Measurements from ENCODE around the gene MCUR1. TPM values are rescaled to one million over a fixed set of nuclear protein-coding genes. Genes with fewer than 3 reads are reported as not detected.
"Not testable (repeated sequence)": the region's sequence is repeated elsewhere in the genome, so short reads cannot be mapped to it uniquely, and the experiment has no call there.

Gene MCUR1
- total RNA-seq, 1 donor from 2014 or later: 4.7 TPM

GRCh38 chr6:13848522-13849150 lies 34.3 kb upstream of the MCUR1 start:
- Histone ChIP-seq H3K27me3 (ENCODE audit: control insufficient read depth in 3 of 3, insufficient read depth in 3 of 3, low read length in 3 of 3) (no peaks in the 10 kb centered on the region), H3K27ac (ENCODE audit: low read depth, low read length) (peak overlapping the region; percentile 36), H3K4me3 (ENCODE audit: low read length in 3 of 3) (no peak overlapping the region), H3K4me1 (ENCODE audit: control insufficient read depth in 3 of 3, insufficient read depth in 3 of 3, low read length in 3 of 3) (no peaks in the 10 kb centered on the region), H3K36me3 (ENCODE audit: control insufficient read depth in 3 of 3, insufficient read depth in 3 of 3, low read length in 3 of 3) (no peaks in the 10 kb centered on the region), H3K9ac (ENCODE audit: low read depth in 1 of 3, low read length in 3 of 3) (no peak overlapping the region), H3K9me3 (ENCODE audit: control insufficient read depth in 3 of 3, low read length in 3 of 3) (no peaks in the 10 kb centered on the region)

GRCh38 chr6:13847326-13848050 lies 33.1 kb upstream of the MCUR1 start:
- no peak overlapping the region for H3K9ac ChIP-seq (ENCODE audit: low read depth in 1 of 3, low read length in 3 of 3)
- H3K4me1 ChIP-seq (ENCODE audit: control insufficient read depth in 3 of 3, insufficient read depth in 3 of 3, low read length in 3 of 3): no peaks in the 10 kb centered on the region
- no peak overlapping the region for H3K4me3 ChIP-seq (ENCODE audit: low read length in 3 of 3)
- no peak overlapping the region for H3K27ac ChIP-seq (ENCODE audit: low read depth, low read length)
- no peaks in the 10 kb centered on the region for H3K9me3 ChIP-seq (ENCODE audit: control insufficient read depth in 3 of 3, low read length in 3 of 3)
- no peaks in the 10 kb centered on the region for H3K36me3 ChIP-seq (ENCODE audit: control insufficient read depth in 3 of 3, insufficient read depth in 3 of 3, low read length in 3 of 3)
- H3K27me3 ChIP-seq (ENCODE audit: control insufficient read depth in 3 of 3, insufficient read depth in 3 of 3, low read length in 3 of 3): no peaks in the 10 kb centered on the region

- Histone ChIP-seq H3K27me3 (ENCODE audit: control insufficient read depth in 3 of 3, insufficient read depth in 3 of 3, low read length in 3 of 3) (no peaks in the 10 kb centered on the region), H3K27ac (ENCODE audit: low read depth, low read length) (no peak overlapping the region), H3K36me3 (ENCODE audit: control insufficient read depth in 3 of 3, insufficient read depth in 3 of 3, low read length in 3 of 3) (no peaks in the 10 kb centered on the region), H3K4me1 (ENCODE audit: control insufficient read depth in 3 of 3, insufficient read depth in 3 of 3, low read length in 3 of 3) (no peaks in the 10 kb centered on the region), H3K9me3 (ENCODE audit: control insufficient read depth in 3 of 3, low read length in 3 of 3) (no peaks in the 10 kb centered on the region), H3K4me3 (ENCODE audit: low read length in 3 of 3) (no peak overlapping the region), H3K9ac (ENCODE audit: low read depth in 1 of 3, low read length in 3 of 3) (no peak overlapping the region)
Observed at GRCh38 chr6:13846841-13847240, 32.5 kb upstream of the MCUR1 start.

GRCh38 chr6:13841936-13842335 lies 27.6 kb upstream of the MCUR1 start:
- no peaks in the 10 kb centered on the region for H3K4me1 ChIP-seq (ENCODE audit: control insufficient read depth in 3 of 3, insufficient read depth in 3 of 3, low read length in 3 of 3)
- no peaks in the 10 kb centered on the region for H3K36me3 ChIP-seq (ENCODE audit: control insufficient read depth in 3 of 3, insufficient read depth in 3 of 3, low read length in 3 of 3)
- no peak overlapping the region for H3K27ac ChIP-seq (ENCODE audit: low read depth, low read length)

GRCh38 chr6:13838616-13839015 lies 24.3 kb upstream of the MCUR1 start:
- H3K27me3 ChIP-seq (ENCODE audit: control insufficient read depth in 3 of 3, insufficient read depth in 3 of 3, low read length in 3 of 3): no peaks in the 10 kb centered on the region
- no peaks in the 10 kb centered on the region for H3K36me3 ChIP-seq (ENCODE audit: control insufficient read depth in 3 of 3, insufficient read depth in 3 of 3, low read length in 3 of 3)
- H3K4me1 ChIP-seq (ENCODE audit: control insufficient read depth in 3 of 3, insufficient read depth in 3 of 3, low read length in 3 of 3): no peaks in the 10 kb centered on the region
- H3K27ac ChIP-seq (ENCODE audit: low read depth, low read length): no peak overlapping the region
- H3K4me3 ChIP-seq (ENCODE audit: low read length in 3 of 3): no peak overlapping the region
- H3K9me3 ChIP-seq (ENCODE audit: control insufficient read depth in 3 of 3, low read length in 3 of 3): no peaks in the 10 kb centered on the region
- H3K9ac ChIP-seq (ENCODE audit: low read depth in 1 of 3, low read length in 3 of 3): no peak overlapping the region

More at GRCh38 chr6:13841936-13842335, 27.6 kb upstream of the MCUR1 start:
- H3K27me3 ChIP-seq (ENCODE audit: control insufficient read depth in 3 of 3, insufficient read depth in 3 of 3, low read length in 3 of 3): no peaks in the 10 kb centered on the region
- H3K4me3 ChIP-seq (ENCODE audit: low read length in 3 of 3): no peak overlapping the region
- no peaks in the 10 kb centered on the region for H3K9me3 ChIP-seq (ENCODE audit: control insufficient read depth in 3 of 3, low read length in 3 of 3)
- H3K9ac ChIP-seq (ENCODE audit: low read depth in 1 of 3, low read length in 3 of 3): no peak overlapping the region

- H3K9me3 ChIP-seq (ENCODE audit: control insufficient read depth in 3 of 3, low read length in 3 of 3): no peaks in the 10 kb centered on the region
- no peaks in the 10 kb centered on the region for H3K36me3 ChIP-seq (ENCODE audit: control insufficient read depth in 3 of 3, insufficient read depth in 3 of 3, low read length in 3 of 3)
- H3K27me3 ChIP-seq (ENCODE audit: control insufficient read depth in 3 of 3, insufficient read depth in 3 of 3, low read length in 3 of 3): no peaks in the 10 kb centered on the region
- H3K4me1 ChIP-seq (ENCODE audit: control insufficient read depth in 3 of 3, insufficient read depth in 3 of 3, low read length in 3 of 3): no peaks in the 10 kb centered on the region
- no peak overlapping the region for H3K4me3 ChIP-seq (ENCODE audit: low read length in 3 of 3)
- H3K27ac ChIP-seq (ENCODE audit: low read depth, low read length): no peak overlapping the region
- no peak overlapping the region for H3K9ac ChIP-seq (ENCODE audit: low read depth in 1 of 3, low read length in 3 of 3)
Observed at GRCh38 chr6:13836170-13836569, 21.8 kb upstream of the MCUR1 start.

- no peaks in the 10 kb centered on the region for H3K9me3 ChIP-seq (ENCODE audit: control insufficient read depth in 3 of 3, low read length in 3 of 3)
- H3K9ac ChIP-seq (ENCODE audit: low read depth in 1 of 3, low read length in 3 of 3): no peak overlapping the region
- H3K4me1 ChIP-seq (ENCODE audit: control insufficient read depth in 3 of 3, insufficient read depth in 3 of 3, low read length in 3 of 3): no peaks in the 10 kb centered on the region
- no peak overlapping the region for H3K4me3 ChIP-seq (ENCODE audit: low read length in 3 of 3)
- no peak overlapping the region for H3K27ac ChIP-seq (ENCODE audit: low read depth, low read length)
- no peaks in the 10 kb centered on the region for H3K36me3 ChIP-seq (ENCODE audit: control insufficient read depth in 3 of 3, insufficient read depth in 3 of 3, low read length in 3 of 3)
- no peaks in the 10 kb centered on the region for H3K27me3 ChIP-seq (ENCODE audit: control insufficient read depth in 3 of 3, insufficient read depth in 3 of 3, low read length in 3 of 3)
Observed at GRCh38 chr6:13834790-13835189, 20.4 kb upstream of the MCUR1 start.

GRCh38 chr6:13834018-13834417 lies 19.7 kb upstream of the MCUR1 start:
- not testable (repeated sequence) for H3K4me1 ChIP-seq (ENCODE audit: control insufficient read depth in 3 of 3, insufficient read depth in 3 of 3, low read length in 3 of 3); H3K36me3 ChIP-seq (ENCODE audit: control insufficient read depth in 3 of 3, insufficient read depth in 3 of 3, low read length in 3 of 3); H3K9me3 ChIP-seq (ENCODE audit: control insufficient read depth in 3 of 3, low read length in 3 of 3); H3K27me3 ChIP-seq (ENCODE audit: control insufficient read depth in 3 of 3, insufficient read depth in 3 of 3, low read length in 3 of 3); H3K9ac ChIP-seq (ENCODE audit: low read depth in 1 of 3, low read length in 3 of 3); H3K4me3 ChIP-seq (ENCODE audit: low read length in 3 of 3); H3K27ac ChIP-seq (ENCODE audit: low read depth, low read length)

- no peak overlapping the region for H3K4me3 ChIP-seq (ENCODE audit: low read length in 3 of 3)
- H3K36me3 ChIP-seq (ENCODE audit: control insufficient read depth in 3 of 3, insufficient read depth in 3 of 3, low read length in 3 of 3): no peaks in the 10 kb centered on the region
Observed at GRCh38 chr6:13832778-13833177, 18.4 kb upstream of the MCUR1 start.

GRCh38 chr6:13831615-13832014 lies 17.3 kb upstream of the MCUR1 start:
- Histone ChIP-seq H3K27ac (ENCODE audit: low read depth, low read length) (no peak overlapping the region), H3K9ac (ENCODE audit: low read depth in 1 of 3, low read length in 3 of 3) (no peak overlapping the region), H3K27me3 (ENCODE audit: control insufficient read depth in 3 of 3, insufficient read depth in 3 of 3, low read length in 3 of 3) (no peaks in the 10 kb centered on the region), H3K9me3 (ENCODE audit: control insufficient read depth in 3 of 3, low read length in 3 of 3) (no peaks in the 10 kb centered on the region), H3K4me3 (ENCODE audit: low read length in 3 of 3) (no peak overlapping the region), H3K4me1 (ENCODE audit: control insufficient read depth in 3 of 3, insufficient read depth in 3 of 3, low read length in 3 of 3) (no peaks in the 10 kb centered on the region), H3K36me3 (ENCODE audit: control insufficient read depth in 3 of 3, insufficient read depth in 3 of 3, low read length in 3 of 3) (no peaks in the 10 kb centered on the region)

More at GRCh38 chr6:13832778-13833177, 18.4 kb upstream of the MCUR1 start:
- Histone ChIP-seq H3K4me1 (ENCODE audit: control insufficient read depth in 3 of 3, insufficient read depth in 3 of 3, low read length in 3 of 3) (no peaks in the 10 kb centered on the region), H3K27me3 (ENCODE audit: control insufficient read depth in 3 of 3, insufficient read depth in 3 of 3, low read length in 3 of 3) (no peaks in the 10 kb centered on the region), H3K27ac (ENCODE audit: low read depth, low read length) (no peak overlapping the region), H3K9me3 (ENCODE audit: control insufficient read depth in 3 of 3, low read length in 3 of 3) (no peaks in the 10 kb centered on the region), H3K9ac (ENCODE audit: low read depth in 1 of 3, low read length in 3 of 3) (no peak overlapping the region)

All from skeletal muscle tissue (tissue), 4 donors.